ENCODE measurements around the gene COL8A1. TPM values are rescaled to one million over a fixed set of nuclear protein-coding genes. Genes with fewer than 3 reads are reported as not detected.

COL8A1 gene
- total and polyA plus RNA-seq, 2 donors, result 0.09 to 5.9 TPM

DNA sequence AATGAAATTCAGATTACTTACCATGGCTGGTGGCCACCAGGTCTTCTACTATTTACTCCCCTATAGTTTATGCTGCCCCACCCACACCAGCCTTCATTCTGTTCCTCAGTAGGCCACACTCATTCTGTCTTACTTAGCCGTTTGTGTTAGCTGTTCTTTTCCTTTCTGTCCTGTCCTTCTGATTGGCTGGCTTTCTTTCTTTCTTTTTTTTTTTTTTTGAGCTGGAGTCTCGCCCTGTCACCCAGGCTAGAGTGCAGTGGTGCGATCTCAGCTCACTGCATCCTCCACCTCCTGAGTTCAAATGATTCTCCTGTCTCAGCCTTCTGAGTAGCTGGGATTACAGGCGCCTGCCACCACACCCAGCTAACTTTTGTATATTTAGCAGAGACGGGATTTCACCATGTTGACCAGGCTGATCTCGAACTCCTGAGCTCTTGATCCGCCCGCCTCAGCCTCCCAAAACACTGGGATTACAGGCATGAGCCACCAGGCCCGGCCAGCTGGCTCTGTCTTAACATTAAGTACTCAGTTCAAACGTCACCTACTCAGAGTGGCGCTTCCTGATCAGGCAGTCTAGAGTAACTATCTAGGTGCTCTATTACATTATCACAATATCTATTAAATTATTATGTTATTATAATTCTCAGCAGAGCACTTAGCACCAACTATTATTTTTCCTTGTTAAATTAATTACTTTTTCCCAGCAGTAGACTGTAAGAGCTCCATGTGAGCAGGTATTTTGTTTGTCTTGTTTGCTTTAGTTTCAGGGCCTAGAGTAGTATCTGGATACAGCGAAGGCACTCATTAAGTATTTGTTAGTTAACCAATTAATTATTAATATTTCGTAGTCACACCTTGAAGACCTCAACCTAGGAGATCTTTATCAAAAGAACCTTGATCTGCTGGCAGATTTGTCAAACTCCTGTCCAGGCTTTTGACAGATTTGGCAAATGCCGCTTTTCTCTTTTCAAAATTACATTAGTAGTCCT is 185.6 kb downstream of the COL8A1 start:
- Histone ChIP-seq H3K27ac (ENCODE audit: low read depth in 1 of 2, low read length in 1 of 2) (no peak overlapping the region), H3K4me3 (ENCODE audit: low read length in 2 of 2) (no peak overlapping the region), H3K9me3 (ENCODE audit: control insufficient read depth in 2 of 2, insufficient read depth in 1 of 2, low read length in 1 of 2) (no peaks in the 10 kb centered on the region), H3K4me1 (ENCODE audit: control insufficient read depth in 2 of 2, insufficient read depth in 2 of 2, low read length in 2 of 2) (no peaks in the 10 kb centered on the region), H3K36me3 (ENCODE audit: control insufficient read depth in 2 of 2, insufficient read depth in 2 of 2, low read length in 1 of 2) (no peaks in the 10 kb centered on the region), H3K27me3 (ENCODE audit: control insufficient read depth in 2 of 2, insufficient read depth in 1 of 2, low read length in 1 of 2) (no peaks in the 10 kb centered on the region)
- WGBS, result 95% methylated on average over 14 of the region's 14 CpGs
- DNase-seq (ENCODE audit: low read depth in 6 of 9, low spot score in 9 of 9), result no peak

DNA sequence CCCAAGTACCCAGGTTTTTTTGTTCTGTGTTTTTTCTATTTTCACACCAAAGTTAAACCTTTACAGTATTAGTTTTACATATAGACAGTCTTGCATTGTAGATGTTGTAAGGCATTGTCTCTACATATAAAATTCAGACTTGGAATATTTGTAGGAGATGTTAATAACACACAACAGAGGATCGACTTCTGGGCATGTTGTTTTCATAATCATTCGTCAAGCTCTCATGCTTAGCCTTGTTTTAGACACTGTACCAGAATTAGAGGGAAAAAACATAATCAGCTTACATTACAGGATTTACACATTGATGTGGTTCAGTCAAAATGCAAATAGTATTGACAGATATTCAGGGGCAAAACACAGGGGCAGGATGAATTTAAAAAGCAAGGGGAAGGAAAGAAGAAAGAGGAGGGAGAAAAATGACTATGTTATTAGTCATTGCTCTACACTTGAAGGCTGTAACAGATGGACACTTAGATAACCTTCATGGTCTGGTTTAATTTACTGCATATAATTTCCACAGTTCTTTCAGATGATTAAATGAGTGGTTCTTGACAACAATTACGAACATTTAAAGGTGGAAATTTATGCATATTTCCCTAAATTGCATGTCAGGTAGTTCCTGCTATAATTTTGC is 186.7 kb downstream of the COL8A1 start:
- H3K4me3 ChIP-seq (ENCODE audit: low read length in 2 of 2), result no peak overlapping the region
- no peaks in the 10 kb centered on the region for H3K27me3 ChIP-seq (ENCODE audit: control insufficient read depth in 2 of 2, insufficient read depth in 1 of 2, low read length in 1 of 2)
- WGBS, result 77% methylated on average over 3 of the region's 3 CpGs
- H3K4me1 ChIP-seq (ENCODE audit: control insufficient read depth in 2 of 2, insufficient read depth in 2 of 2, low read length in 2 of 2), result no peaks in the 10 kb centered on the region
- H3K27ac ChIP-seq (ENCODE audit: low read depth in 1 of 2, low read length in 1 of 2), result no peak overlapping the region
- no peaks in the 10 kb centered on the region for H3K36me3 ChIP-seq (ENCODE audit: control insufficient read depth in 2 of 2, insufficient read depth in 2 of 2, low read length in 1 of 2)
- no peak for DNase-seq (ENCODE audit: low read depth in 6 of 9, low spot score in 9 of 9)
- no peaks in the 10 kb centered on the region for H3K9me3 ChIP-seq (ENCODE audit: control insufficient read depth in 2 of 2, insufficient read depth in 1 of 2, low read length in 1 of 2)

DNA sequence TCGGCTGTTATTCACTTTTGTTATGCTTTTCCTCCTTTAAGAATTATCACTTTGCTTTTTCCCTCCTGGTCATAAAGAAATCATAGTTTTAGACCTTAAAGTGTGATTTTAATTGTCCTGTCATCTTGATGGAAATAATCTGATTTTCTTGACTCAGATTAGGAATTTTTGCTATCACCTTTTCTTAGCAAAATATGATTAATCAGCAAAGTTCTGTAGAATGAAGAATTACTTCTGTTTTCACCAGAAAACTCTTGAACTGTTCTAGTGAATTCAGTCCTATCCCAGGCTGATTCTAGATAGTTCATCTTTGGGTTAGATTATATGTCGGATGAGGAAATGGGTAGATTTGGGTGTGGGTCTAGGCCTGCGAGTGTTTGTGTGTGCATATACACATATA is 191.4 kb downstream of the COL8A1 start:
- no peak for DNase-seq (ENCODE audit: low read depth in 6 of 9, low spot score in 9 of 9)
- H3K4me1 ChIP-seq (ENCODE audit: control insufficient read depth in 2 of 2, insufficient read depth in 2 of 2, low read length in 2 of 2), result no peaks in the 10 kb centered on the region
- H3K27ac ChIP-seq (ENCODE audit: low read depth in 1 of 2, low read length in 1 of 2), result no peak overlapping the region
- WGBS, result 99% methylated on average over 3 of the region's 3 CpGs
- H3K4me3 ChIP-seq (ENCODE audit: low read length in 2 of 2), result no peak overlapping the region
- H3K9me3 ChIP-seq (ENCODE audit: control insufficient read depth in 2 of 2, insufficient read depth in 1 of 2, low read length in 1 of 2), result no peaks in the 10 kb centered on the region
- no peaks in the 10 kb centered on the region for H3K27me3 ChIP-seq (ENCODE audit: control insufficient read depth in 2 of 2, insufficient read depth in 1 of 2, low read length in 1 of 2)
- no peaks in the 10 kb centered on the region for H3K36me3 ChIP-seq (ENCODE audit: control insufficient read depth in 2 of 2, insufficient read depth in 2 of 2, low read length in 1 of 2)

DNA sequence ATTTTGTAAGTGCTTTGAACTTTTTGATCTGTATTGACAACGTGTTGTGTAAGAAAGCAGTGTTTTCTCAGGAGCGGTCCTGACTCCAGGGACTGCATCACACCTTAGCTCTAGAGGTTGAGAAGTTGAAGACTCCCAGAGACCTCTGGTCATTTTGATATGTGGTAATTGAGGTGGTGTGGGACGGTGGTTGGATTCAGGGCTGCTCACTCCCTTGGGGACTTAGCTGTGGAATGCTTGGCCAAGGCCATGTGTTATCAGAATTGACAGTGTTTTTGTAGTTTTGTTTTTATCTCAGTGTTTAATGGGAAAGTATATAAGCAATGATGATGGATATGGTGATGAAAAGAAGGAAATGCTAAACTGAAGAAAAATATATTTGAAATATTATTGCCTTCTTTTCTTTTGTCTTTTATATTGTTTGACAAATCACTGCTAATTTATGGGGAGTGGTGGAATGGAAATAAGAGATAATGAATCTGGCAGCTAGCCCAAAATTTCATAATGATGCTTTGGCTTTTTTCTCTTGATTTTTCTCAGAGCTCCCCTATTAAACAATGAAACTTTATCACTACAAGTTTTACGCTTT is 195.3 kb downstream of the COL8A1 start:
- Histone ChIP-seq H3K27me3 (ENCODE audit: control insufficient read depth in 2 of 2, insufficient read depth in 1 of 2, low read length in 1 of 2) (no peaks in the 10 kb centered on the region), H3K9me3 (ENCODE audit: control insufficient read depth in 2 of 2, insufficient read depth in 1 of 2, low read length in 1 of 2) (no peaks in the 10 kb centered on the region), H3K4me1 (ENCODE audit: control insufficient read depth in 2 of 2, insufficient read depth in 2 of 2, low read length in 2 of 2) (no peaks in the 10 kb centered on the region), H3K36me3 (ENCODE audit: control insufficient read depth in 2 of 2, insufficient read depth in 2 of 2, low read length in 1 of 2) (no peaks in the 10 kb centered on the region), H3K27ac (ENCODE audit: low read depth in 1 of 2, low read length in 1 of 2) (no peak overlapping the region), H3K4me3 (ENCODE audit: low read length in 2 of 2) (no peak overlapping the region)
- DNase-seq (ENCODE audit: low read depth in 6 of 9, low spot score in 9 of 9), result no peak
- WGBS, result 95% methylated on average over 4 of the region's 4 CpGs

DNA sequence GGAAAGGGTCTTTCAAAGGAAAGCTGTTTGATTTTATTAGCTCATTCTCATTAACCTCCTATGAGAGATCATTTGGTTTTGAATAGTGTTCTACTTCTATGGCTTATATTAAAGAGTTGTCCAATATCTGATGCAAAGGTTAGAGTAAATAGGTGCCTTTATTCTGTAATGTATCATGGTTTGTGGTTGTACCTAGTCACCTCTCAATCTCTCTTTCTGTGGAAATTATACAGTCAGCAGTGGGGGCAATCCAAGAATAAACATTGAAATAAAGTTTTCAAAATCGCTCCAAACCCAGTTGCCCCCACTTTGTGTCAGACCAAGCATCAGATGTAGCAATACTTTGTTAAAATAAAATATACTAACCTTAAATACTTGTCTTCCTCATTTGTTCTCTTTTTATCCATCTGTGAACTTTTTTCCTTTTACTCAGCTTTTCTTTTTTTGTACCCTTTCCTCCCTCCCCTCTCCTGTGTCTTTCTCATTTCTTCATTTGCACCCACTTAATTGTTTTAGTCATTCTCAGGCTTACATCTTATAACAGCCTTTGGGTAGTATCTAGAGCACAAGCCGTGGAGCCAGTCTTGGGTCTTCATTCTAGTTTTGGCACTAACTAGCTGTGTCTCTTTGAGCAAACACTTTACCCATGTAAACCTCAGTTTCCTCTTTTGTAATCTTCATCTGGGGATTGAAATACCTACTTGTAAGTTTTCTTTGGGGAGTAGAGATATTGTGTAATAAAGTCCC is 196.0 kb downstream of the COL8A1 start:
- Histone ChIP-seq H3K4me3 (ENCODE audit: low read length in 2 of 2) (no peak overlapping the region), H3K9me3 (ENCODE audit: control insufficient read depth in 2 of 2, insufficient read depth in 1 of 2, low read length in 1 of 2) (no peaks in the 10 kb centered on the region), H3K36me3 (ENCODE audit: control insufficient read depth in 2 of 2, insufficient read depth in 2 of 2, low read length in 1 of 2) (no peaks in the 10 kb centered on the region), H3K27me3 (ENCODE audit: control insufficient read depth in 2 of 2, insufficient read depth in 1 of 2, low read length in 1 of 2) (no peaks in the 10 kb centered on the region), H3K4me1 (ENCODE audit: control insufficient read depth in 2 of 2, insufficient read depth in 2 of 2, low read length in 2 of 2) (no peaks in the 10 kb centered on the region), H3K27ac (ENCODE audit: low read depth in 1 of 2, low read length in 1 of 2) (no peak overlapping the region)
- WGBS, result 97% methylated on average over 2 of the region's 2 CpGs
- no peak for DNase-seq (ENCODE audit: low read depth in 6 of 9, low spot score in 9 of 9)

DNA sequence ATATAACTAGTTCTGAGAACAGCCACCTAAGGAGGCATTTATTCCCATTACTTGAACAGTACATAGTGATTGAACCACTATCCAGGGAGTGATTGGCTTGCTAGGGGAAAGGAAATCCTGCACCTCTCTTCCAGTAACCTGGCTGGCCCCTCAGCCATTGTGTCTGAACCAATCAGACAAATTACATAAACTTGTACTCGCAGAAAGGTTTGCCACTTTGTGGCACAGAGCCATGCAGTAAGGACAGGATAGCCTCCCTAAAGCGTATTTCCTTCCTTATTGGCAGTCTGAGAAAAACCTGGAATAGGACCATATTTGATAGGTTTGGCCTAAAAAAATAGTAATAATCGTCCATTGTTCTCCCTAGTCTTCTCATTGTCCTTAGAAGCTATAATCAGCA is 198.3 kb downstream of the COL8A1 start:
- WGBS, result 98% methylated on average over 3 of the region's 3 CpGs
- no peaks in the 10 kb centered on the region for H3K9me3 ChIP-seq (ENCODE audit: control insufficient read depth in 2 of 2, insufficient read depth in 1 of 2, low read length in 1 of 2)
- no peak overlapping the region for H3K4me3 ChIP-seq (ENCODE audit: low read length in 2 of 2)
- no peak for DNase-seq (ENCODE audit: low read depth in 6 of 9, low spot score in 9 of 9)
- no peaks in the 10 kb centered on the region for H3K36me3 ChIP-seq (ENCODE audit: control insufficient read depth in 2 of 2, insufficient read depth in 2 of 2, low read length in 1 of 2)
- H3K27me3 ChIP-seq (ENCODE audit: control insufficient read depth in 2 of 2, insufficient read depth in 1 of 2, low read length in 1 of 2), result no peaks in the 10 kb centered on the region
- no peaks in the 10 kb centered on the region for H3K4me1 ChIP-seq (ENCODE audit: control insufficient read depth in 2 of 2, insufficient read depth in 2 of 2, low read length in 2 of 2)
- H3K27ac ChIP-seq (ENCODE audit: low read depth in 1 of 2, low read length in 1 of 2), result no peak overlapping the region

DNA sequence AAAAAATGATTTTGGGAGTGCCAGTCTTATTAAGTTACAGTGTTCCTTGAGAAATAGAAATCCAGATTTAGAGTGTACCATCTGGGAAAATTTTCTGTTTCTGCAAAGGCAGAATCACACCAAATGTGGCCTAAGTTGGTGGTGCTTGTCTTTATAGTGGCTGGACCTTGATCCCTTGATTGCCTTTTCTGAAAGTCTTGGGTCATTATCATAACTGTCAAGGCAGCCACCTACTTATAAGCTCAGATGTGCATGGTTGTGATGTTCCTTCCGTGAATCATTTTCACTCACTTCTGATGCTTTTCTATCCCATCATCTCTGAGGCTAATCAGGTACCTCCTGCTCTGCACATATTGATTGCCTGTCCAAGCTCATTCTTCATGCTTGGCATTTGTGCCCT is 199.3 kb downstream of the COL8A1 start:
- 98% methylated on average over 1 of the region's 1 CpG for WGBS
- H3K27me3 ChIP-seq (ENCODE audit: control insufficient read depth in 2 of 2, insufficient read depth in 1 of 2, low read length in 1 of 2), result no peaks in the 10 kb centered on the region
- no peaks in the 10 kb centered on the region for H3K36me3 ChIP-seq (ENCODE audit: control insufficient read depth in 2 of 2, insufficient read depth in 2 of 2, low read length in 1 of 2)
- H3K4me1 ChIP-seq (ENCODE audit: control insufficient read depth in 2 of 2, insufficient read depth in 2 of 2, low read length in 2 of 2), result no peaks in the 10 kb centered on the region
- no peaks in the 10 kb centered on the region for H3K9me3 ChIP-seq (ENCODE audit: control insufficient read depth in 2 of 2, insufficient read depth in 1 of 2, low read length in 1 of 2)
- no peak overlapping the region for H3K4me3 ChIP-seq (ENCODE audit: low read length in 2 of 2)
- H3K27ac ChIP-seq (ENCODE audit: low read depth in 1 of 2, low read length in 1 of 2), result no peak overlapping the region
- no peak for DNase-seq (ENCODE audit: low read depth in 6 of 9, low spot score in 9 of 9)

DNA sequence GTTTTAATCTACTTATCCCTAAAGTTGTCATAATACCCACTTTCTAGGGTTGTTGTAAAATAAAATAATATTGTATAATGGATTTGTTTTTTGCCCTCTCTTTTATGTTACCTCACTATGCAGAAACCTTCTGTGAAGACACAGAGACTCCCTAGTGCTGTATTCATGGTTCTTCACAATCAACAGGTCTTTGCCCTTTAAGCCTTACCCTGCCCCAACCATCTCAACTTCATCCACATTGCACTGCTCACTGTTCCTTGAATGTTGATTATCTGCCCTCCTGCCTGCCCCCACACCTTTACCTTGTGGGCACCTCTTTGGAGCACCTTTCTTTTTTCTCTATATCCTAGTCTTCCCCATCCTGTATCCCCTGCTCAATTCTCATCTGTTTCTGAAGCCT is 200.4 kb downstream of the COL8A1 start:
- Histone ChIP-seq H3K9me3 (ENCODE audit: control insufficient read depth in 2 of 2, insufficient read depth in 1 of 2, low read length in 1 of 2) (no peaks in the 10 kb centered on the region), H3K27ac (ENCODE audit: low read depth in 1 of 2, low read length in 1 of 2) (no peak overlapping the region), H3K4me1 (ENCODE audit: control insufficient read depth in 2 of 2, insufficient read depth in 2 of 2, low read length in 2 of 2) (no peaks in the 10 kb centered on the region), H3K36me3 (ENCODE audit: control insufficient read depth in 2 of 2, insufficient read depth in 2 of 2, low read length in 1 of 2) (no peaks in the 10 kb centered on the region), H3K27me3 (ENCODE audit: control insufficient read depth in 2 of 2, insufficient read depth in 1 of 2, low read length in 1 of 2) (no peaks in the 10 kb centered on the region), H3K4me3 (ENCODE audit: low read length in 2 of 2) (no peak overlapping the region)
- DNase-seq (ENCODE audit: low read depth in 6 of 9, low spot score in 9 of 9), result no peak

Measured in thymus (tissue), 11 donors.